Peyer's patch (tissue), 4 donors: Measurements from ENCODE around the gene CAMK2B. TPM values are rescaled to one million over a fixed set of nuclear protein-coding genes. Genes with fewer than 3 reads are reported as not detected.

Experiments
- DNase-seq, 3 donors: peaks; one replicate each; pipeline ENCODE4 v3.0.0-alpha.2; 2017 to 2019
- H3K27ac ChIP-seq, 4 donors: fragments of 200-600 bp; sonication (generic); one replicate each; pipeline ENCODE4 v1.5.1; 2016 to 2019
- H3K27me3 ChIP-seq, 2 donors: fragments of 200-600 bp; sonication (generic); one replicate each; pipeline ENCODE4 v1.5.1; 2019
- H3K36me3 ChIP-seq, 3 donors: fragments of 200-600 bp; sonication (generic); one replicate each; pipeline ENCODE4 v1.5.1; 2016 to 2019
- H3K4me1 ChIP-seq, 4 donors: fragments of 200-600 bp; sonication (generic); one replicate each; pipeline ENCODE4 v1.5.1; 2016 to 2019
- H3K4me3 ChIP-seq, 4 donors: fragments of 200-600 bp; sonication (generic); 1 replicate in 3 of 4; 2 replicates in 1 of 4; pipeline ENCODE4 v1.5.1; 2016 to 2019; ENCODE audit warnings: mild to moderate bottlenecking in 1 of 4
- H3K9me3 ChIP-seq, 4 donors: fragments of 200-600 bp; sonication (generic); one replicate each; pipeline ENCODE4 v1.5.1; 2016 to 2019; ENCODE audit warnings: mild to moderate bottlenecking in 1 of 4
- POLR2A ChIP-seq, 2 donors: fragments of 450-650 bp; IDR thresholded peaks; one replicate each; pipeline ENCODE4 v1.5.1; 2017; ENCODE audit warnings: antibody characterized with exemption in 2 of 2, mild to moderate bottlenecking in 2 of 2, moderate library complexity in 2 of 2
- total RNA-seq, 4 donors: library from RNA; depleted of rRNA; stranded (reverse); fragments of >200 nt; gene quantifications; one replicate each; pipeline ENCODE4 v1.1.0, GENCODE V29; 2016
- TF ChIP-seq, protein P1 (sequence below), 6 experiments: fragments of 450-650 bp in 4 of 6; fragments of 200-600 bp in 2 of 6; sonication (generic) in 1 of 6; IDR thresholded peaks; one replicate each; pipeline ENCODE4 v1.5.1; 2017 to 2019; ENCODE audit warnings: antibody characterized with exemption in 6 of 6, mild to moderate bottlenecking in 3 of 6, moderate library complexity in 1 of 6

Gene CAMK2B
- total RNA-seq, 4 donors from 2014 or later: 0.67 to 3.9 (median 2.2) TPM

DNA sequence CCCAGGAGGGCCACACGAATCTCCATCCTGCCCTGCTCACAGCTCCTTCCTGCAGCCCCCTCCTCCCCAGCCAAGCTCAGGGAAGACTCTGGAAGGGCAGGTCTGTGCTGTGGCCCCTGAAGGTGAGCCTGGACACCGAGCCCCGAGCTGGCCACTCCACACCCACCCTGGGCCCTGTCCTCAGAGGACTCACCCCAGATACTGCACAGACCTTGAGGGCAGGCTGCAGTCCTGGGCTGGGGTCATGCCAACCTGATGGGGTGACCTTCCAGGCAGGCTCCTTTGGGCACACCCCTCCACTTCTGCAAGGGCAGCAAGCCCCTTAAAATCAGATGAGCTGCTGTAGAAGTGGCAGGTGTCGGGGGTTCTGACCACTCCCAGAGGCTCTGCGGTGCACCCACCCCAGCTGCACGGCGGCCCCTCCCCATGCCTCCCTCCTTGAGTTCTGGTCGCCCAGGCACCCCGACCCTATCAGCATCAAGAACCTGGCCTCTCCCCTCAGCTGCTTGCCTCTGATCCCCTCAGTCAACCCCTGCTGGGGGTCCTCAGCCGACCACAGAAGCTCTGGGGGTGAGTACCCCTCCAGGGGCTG is 100.3 kb downstream of the CAMK2B start:
- H3K36me3 ChIP-seq: no peaks in the 10 kb centered on the region
- no peak overlapping the region for H3K4me3 ChIP-seq
- H3K27me3 ChIP-seq: no peaks in the 10 kb centered on the region
- no peak overlapping the region for H3K27ac ChIP-seq
- H3K4me1 ChIP-seq: no peaks in the 10 kb centered on the region
- no peak for DNase-seq
- TF ChIP-seq POLR2A (IDR thresholded peaks at IDR 0.05): no peak
- TF ChIP-seq, protein P1, sequence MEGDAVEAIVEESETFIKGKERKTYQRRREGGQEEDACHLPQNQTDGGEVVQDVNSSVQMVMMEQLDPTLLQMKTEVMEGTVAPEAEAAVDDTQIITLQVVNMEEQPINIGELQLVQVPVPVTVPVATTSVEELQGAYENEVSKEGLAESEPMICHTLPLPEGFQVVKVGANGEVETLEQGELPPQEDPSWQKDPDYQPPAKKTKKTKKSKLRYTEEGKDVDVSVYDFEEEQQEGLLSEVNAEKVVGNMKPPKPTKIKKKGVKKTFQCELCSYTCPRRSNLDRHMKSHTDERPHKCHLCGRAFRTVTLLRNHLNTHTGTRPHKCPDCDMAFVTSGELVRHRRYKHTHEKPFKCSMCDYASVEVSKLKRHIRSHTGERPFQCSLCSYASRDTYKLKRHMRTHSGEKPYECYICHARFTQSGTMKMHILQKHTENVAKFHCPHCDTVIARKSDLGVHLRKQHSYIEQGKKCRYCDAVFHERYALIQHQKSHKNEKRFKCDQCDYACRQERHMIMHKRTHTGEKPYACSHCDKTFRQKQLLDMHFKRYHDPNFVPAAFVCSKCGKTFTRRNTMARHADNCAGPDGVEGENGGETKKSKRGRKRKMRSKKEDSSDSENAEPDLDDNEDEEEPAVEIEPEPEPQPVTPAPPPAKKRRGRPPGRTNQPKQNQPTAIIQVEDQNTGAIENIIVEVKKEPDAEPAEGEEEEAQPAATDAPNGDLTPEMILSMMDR (IDR thresholded peaks at IDR 0.05): no peak
- no peaks in the 10 kb centered on the region for H3K9me3 ChIP-seq

DNA sequence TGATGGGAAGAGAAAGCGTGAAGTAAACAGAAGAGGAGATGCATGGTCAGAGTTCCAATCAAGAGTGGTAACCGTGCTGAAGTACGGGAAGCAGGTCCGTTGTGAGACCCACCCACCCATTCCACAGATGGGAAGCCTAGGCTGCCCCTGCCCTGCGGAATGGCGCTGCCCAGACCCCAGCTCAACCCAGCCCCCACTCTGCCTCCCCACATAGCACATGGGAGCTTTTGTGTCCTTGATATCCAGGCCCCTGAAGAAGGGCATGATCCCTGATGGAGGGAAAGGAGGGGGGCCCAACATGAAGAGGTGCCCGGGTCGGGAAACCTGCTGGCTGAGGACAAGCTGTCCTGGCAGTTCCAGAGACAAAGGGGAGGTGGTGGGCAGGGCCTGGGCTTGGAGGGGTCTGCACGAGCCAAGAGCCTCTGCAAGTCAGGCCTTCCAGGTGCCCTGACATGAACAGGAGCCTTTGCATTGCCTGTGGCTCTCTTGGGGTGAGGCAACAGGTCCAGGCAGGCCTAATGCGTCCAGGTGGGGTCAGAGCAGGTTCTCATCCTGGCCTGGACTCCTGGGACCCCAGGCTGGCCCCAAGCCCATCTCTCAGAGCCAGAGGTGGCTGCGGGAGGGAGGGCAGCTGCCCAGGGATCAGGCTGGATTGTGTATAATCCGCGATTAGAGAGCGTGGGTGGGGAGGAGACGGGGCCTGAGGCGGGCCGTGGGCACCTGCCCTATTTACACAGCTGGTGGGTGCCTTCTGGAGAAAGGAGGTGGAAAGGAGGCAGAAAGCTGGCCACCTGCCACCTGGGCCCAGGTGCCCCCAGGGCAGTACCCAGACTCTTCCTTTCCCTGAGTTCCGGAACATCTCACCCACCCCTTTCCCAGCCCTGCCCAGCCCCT is 101.1 kb downstream of the CAMK2B start:
- DNase-seq: no peak
- TF ChIP-seq POLR2A (IDR thresholded peaks at IDR 0.05): no peak
- TF ChIP-seq, protein P1 (IDR thresholded peaks at IDR 0.05): no peak
- H3K9me3 ChIP-seq: no peaks in the 10 kb centered on the region
- no peaks in the 10 kb centered on the region for H3K4me1 ChIP-seq
- no peak overlapping the region for H3K27ac ChIP-seq
- H3K36me3 ChIP-seq: no peaks in the 10 kb centered on the region
- no peaks in the 10 kb centered on the region for H3K27me3 ChIP-seq
- H3K4me3 ChIP-seq: no peak overlapping the region

DNA sequence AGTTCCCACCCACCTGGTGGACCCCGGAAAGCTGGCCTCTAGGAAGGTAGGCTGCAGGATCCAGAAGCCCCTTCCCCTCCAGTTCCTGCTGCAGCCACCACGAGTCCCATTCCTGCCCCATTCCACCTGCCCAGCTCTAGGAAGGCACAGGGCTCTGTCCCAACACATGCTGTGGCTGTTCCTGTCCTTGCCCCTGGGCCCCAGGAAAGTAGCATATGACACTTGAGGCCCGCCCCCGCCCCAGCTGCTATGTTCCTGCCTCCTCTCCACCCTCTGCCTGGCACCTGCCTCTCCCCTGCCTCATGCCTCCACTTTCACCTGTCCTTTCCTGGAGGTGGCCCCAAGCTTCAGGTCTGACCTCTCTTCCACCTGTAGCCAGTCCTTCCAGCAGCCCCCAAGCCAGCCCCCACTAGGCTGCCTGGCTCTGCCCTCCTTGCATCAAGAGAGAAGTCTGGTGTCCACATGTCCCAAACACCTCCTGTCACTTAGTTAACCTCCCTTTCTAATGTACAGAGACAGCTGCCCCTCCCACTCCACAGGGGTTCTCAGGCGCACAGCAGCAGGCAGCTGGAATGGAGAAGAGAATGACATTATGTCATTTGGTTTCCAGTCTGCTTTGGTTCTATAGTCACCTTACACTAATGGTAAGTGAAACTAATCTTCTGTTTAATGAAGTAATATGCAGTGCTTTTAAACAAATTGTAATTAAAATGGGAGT is 101.9 kb downstream of the CAMK2B start:
- Histone ChIP-seq H3K4me3 (no peak overlapping the region), H3K9me3 (no peaks in the 10 kb centered on the region), H3K4me1 (no peaks in the 10 kb centered on the region), H3K27ac (no peak overlapping the region), H3K27me3 (no peaks in the 10 kb centered on the region), H3K36me3 (no peaks in the 10 kb centered on the region)
- TF ChIP-seq POLR2A (IDR thresholded peaks at IDR 0.05): no peak
- TF ChIP-seq, protein P1 (IDR thresholded peaks at IDR 0.05): no peak
- no peak for DNase-seq

DNA sequence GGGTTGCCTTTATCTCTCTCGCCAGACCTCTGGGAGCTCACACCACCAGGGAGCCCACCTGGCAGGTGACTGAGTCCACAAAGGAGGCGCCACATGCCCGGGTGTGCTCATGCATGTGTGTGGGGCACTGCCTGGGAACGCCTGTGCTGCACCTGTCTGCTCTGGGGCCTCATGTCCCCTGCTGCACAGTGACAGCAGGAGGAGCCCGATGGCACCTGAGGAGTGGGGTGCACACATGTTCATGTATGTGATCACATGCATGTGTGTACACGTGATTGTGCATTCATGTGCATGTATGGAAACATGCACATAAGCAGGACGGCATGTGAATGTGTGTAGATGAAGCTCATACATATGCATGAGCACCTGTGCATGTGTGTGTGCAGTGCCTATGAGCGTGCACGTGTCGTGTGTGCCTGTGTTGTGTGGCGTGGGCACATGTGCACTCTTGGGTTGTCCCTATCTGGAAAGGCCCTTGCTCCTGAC is 102.6 kb downstream of the CAMK2B start:
- H3K4me3 ChIP-seq: no peak overlapping the region
- H3K4me1 ChIP-seq: no peaks in the 10 kb centered on the region
- TF ChIP-seq POLR2A (IDR thresholded peaks at IDR 0.05): no peak
- TF ChIP-seq, protein P1 (IDR thresholded peaks at IDR 0.05): no peak
- H3K27me3 ChIP-seq: no peaks in the 10 kb centered on the region
- H3K9me3 ChIP-seq: no peaks in the 10 kb centered on the region
- H3K36me3 ChIP-seq: no peaks in the 10 kb centered on the region
- no peak for DNase-seq
- H3K27ac ChIP-seq: no peak overlapping the region

DNA sequence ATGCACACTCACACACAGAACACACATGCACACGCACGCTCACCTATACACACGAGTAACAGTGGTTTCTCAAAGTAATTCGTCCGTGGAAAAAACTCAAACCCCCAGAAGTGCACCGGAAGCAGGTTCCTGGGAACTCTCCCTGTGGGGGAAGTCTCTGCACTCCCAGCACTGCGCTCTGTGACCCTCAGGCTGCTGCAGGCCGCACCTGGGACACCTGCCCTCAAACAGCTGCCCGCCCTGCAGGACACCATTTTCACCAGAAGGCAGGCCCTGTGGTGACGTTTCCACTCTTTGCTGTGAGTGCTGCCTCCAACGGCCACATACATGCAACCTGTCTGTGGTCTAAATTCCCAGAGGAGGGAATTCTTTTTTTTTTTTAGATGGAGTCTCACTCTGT is 103.3 kb downstream of the CAMK2B start:
- H3K27me3 ChIP-seq: no peaks in the 10 kb centered on the region
- H3K36me3 ChIP-seq: no peaks in the 10 kb centered on the region
- no peaks in the 10 kb centered on the region for H3K4me1 ChIP-seq
- no peaks in the 10 kb centered on the region for H3K9me3 ChIP-seq
- H3K27ac ChIP-seq: no peak overlapping the region
- TF ChIP-seq POLR2A (IDR thresholded peaks at IDR 0.05): no peak
- TF ChIP-seq, protein P1 (IDR thresholded peaks at IDR 0.05): no peak
- H3K4me3 ChIP-seq: no peak overlapping the region
- no peak for DNase-seq
